ENCODE data around the gene SRC. TPM values are rescaled to one million over a fixed set of nuclear protein-coding genes. Genes with fewer than 3 reads are reported as not detected.

SRC gene
- total and polyA plus RNA-seq, 2 experiments from 2014 or later = 26.2 to 34.3 TPM

- no peak for DNase-seq (ENCODE audit: low read depth in 1 of 2, low spot score in 1 of 2)
- no peaks in the 10 kb centered on the region for H3K27me3 ChIP-seq
- TF ChIP-seq, protein P1, sequence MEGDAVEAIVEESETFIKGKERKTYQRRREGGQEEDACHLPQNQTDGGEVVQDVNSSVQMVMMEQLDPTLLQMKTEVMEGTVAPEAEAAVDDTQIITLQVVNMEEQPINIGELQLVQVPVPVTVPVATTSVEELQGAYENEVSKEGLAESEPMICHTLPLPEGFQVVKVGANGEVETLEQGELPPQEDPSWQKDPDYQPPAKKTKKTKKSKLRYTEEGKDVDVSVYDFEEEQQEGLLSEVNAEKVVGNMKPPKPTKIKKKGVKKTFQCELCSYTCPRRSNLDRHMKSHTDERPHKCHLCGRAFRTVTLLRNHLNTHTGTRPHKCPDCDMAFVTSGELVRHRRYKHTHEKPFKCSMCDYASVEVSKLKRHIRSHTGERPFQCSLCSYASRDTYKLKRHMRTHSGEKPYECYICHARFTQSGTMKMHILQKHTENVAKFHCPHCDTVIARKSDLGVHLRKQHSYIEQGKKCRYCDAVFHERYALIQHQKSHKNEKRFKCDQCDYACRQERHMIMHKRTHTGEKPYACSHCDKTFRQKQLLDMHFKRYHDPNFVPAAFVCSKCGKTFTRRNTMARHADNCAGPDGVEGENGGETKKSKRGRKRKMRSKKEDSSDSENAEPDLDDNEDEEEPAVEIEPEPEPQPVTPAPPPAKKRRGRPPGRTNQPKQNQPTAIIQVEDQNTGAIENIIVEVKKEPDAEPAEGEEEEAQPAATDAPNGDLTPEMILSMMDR (IDR thresholded peaks at IDR 0.05; ENCODE audit: low read depth, low read length) = no peak
These were observed 12.7 kb upstream of the SRC start for GRCh38 chr20:37333130-37333847.

GRCh38 chr20:37333848-37334318 is 12.1 kb upstream of the SRC start:
- no peak for DNase-seq (ENCODE audit: low read depth in 1 of 2, low spot score in 1 of 2)
- H3K36me3 ChIP-seq = no peaks in the 10 kb centered on the region
- TF ChIP-seq, protein P1 (IDR thresholded peaks at IDR 0.05; ENCODE audit: low read depth, low read length) = no peak

More at GRCh38 chr20:37333130-37333847, 12.7 kb upstream of the SRC start:
- Histone ChIP-seq H3K4me3 (no peak overlapping the region), H3K27ac (peak overlapping the region; percentile 95), H3K9me3 (ENCODE audit: low read depth) (no peaks in the 10 kb centered on the region), H3K4me1 (ENCODE audit: low read depth) (peaks cover 13% of the 10 kb centered on the region), H3K36me3 (no peaks in the 10 kb centered on the region)

DNA sequence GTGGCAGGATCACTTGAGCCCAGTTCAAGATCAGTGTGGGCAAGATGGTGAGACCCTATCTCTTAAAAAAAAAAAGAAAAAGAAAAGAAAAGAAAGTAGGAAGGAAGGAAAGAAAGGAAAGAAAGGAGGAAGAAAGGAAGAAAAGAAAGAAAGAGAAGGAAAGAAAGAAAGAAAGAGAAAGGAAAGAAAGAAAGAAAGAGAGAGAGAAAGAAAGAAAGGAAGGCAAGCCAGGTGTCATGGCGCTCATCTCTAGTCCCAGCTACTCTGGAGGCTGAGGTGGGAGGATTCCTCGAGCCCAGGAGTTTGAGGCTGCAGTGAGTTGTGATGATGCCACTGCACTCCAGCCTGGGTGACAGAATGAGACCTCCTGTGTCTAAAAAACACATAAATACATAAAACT is 11.5 kb upstream of the SRC start:
- Histone ChIP-seq H3K27ac (no peak overlapping the region), H3K4me1 (ENCODE audit: low read depth) (peaks cover 13% of the 10 kb centered on the region), H3K9me3 (ENCODE audit: low read depth) (no peaks in the 10 kb centered on the region), H3K4me3 (no peak overlapping the region), H3K27me3 (no peaks in the 10 kb centered on the region), H3K36me3 (no peaks in the 10 kb centered on the region)
- TF ChIP-seq, protein P1 (IDR thresholded peaks at IDR 0.05; ENCODE audit: low read depth, low read length) = no peak
- no peak for DNase-seq (ENCODE audit: low read depth in 1 of 2, low spot score in 1 of 2)

More at GRCh38 chr20:37333848-37334318, 12.1 kb upstream of the SRC start:
- Histone ChIP-seq H3K4me1 (ENCODE audit: low read depth) (peaks cover 13% of the 10 kb centered on the region), H3K4me3 (no peak overlapping the region), H3K27me3 (no peaks in the 10 kb centered on the region), H3K9me3 (ENCODE audit: low read depth) (no peaks in the 10 kb centered on the region), H3K27ac (peak overlapping the region; percentile 95)

- H3K27ac ChIP-seq = no peak overlapping the region
- no peaks in the 10 kb centered on the region for H3K36me3 ChIP-seq
- H3K9me3 ChIP-seq (ENCODE audit: low read depth) = no peaks in the 10 kb centered on the region
- TF ChIP-seq, protein P1 (IDR thresholded peaks at IDR 0.05; ENCODE audit: low read depth, low read length) = no peak
- no peaks in the 10 kb centered on the region for H3K27me3 ChIP-seq
- H3K4me1 ChIP-seq (ENCODE audit: low read depth) = peaks cover 13% of the 10 kb centered on the region
- no peak for DNase-seq (ENCODE audit: low read depth in 1 of 2, low spot score in 1 of 2)
- no peak overlapping the region for H3K4me3 ChIP-seq
These were observed 10.1 kb upstream of the SRC start for GRCh38 chr20:37335642-37336368.

DNA sequence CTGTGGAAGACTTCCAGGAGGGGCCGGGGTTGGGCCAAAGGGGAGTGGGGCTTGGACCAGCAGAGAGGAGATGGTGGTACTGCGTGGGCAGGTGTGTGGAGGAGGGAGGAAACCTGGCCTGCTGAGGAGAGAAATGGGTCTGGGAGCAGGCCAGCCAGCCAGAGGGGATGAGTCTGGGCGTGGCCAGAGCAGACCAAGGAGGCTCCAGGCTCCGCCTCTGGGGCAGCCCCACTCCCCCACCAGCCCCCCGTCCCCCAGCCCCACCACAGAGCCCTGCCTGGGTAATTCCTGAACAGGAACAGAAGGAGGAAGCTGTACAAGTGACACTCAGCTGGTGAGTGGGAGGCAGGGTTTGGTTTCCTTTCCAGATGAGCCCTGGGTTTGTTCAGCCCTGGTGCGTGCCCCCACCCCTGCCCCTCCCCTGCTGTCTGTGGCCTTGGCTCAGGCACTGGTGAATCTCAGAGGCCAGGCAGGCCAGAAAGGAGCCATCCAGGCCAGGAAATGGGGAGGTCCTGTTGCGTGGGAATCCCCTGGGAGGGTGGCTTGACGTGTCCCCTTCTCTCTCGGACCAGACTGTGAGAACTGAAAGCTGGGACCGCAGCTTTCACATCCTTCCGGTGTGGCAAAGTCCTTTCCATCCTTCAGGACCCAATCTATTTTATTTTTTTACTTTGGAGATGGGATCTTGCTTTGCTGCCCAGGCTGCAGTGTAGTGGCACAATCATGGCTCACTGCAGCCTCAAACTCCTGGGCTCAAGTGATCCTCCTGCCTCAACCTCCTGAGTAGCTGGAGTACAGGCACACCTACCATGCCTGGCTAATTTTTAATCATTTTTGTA is 9.4 kb upstream of the SRC start:
- Histone ChIP-seq H3K4me1 (ENCODE audit: low read depth) (peaks cover 12% of the 10 kb centered on the region), H3K36me3 (no peaks in the 10 kb centered on the region), H3K9me3 (ENCODE audit: low read depth) (no peaks in the 10 kb centered on the region), H3K4me3 (no peak overlapping the region), H3K27me3 (no peaks in the 10 kb centered on the region), H3K27ac (peak overlapping the region; percentile 53)
- TF ChIP-seq, protein P1 (IDR thresholded peaks at IDR 0.05; ENCODE audit: low read depth, low read length) = no peak
- DNase-seq (ENCODE audit: low read depth in 1 of 2, low spot score in 1 of 2) = peak in 1 of 2 donors; percentile 56
